WTC11 (cell line): Measurements from ENCODE around the gene PSME4. TPM values are rescaled to one million over a fixed set of nuclear protein-coding genes. Genes with fewer than 3 reads are reported as not detected.

ENCODE experiments used
- ATAC-seq: fragments of 200-7000 bp; cut with Tn5 transposase; 2 replicates; pipeline ENCODE4 v1.10.0; 2021; ENCODE audit warnings: mild to moderate bottlenecking, moderate library complexity
- CTCF ChIA-PET: fragments of 300-600 bp; sonication (Branson Sonifier 250); formaldehyde crosslinking; loops from one replicate; lab custom pipeline; 2021; ENCODE audit warnings: antibody characterized with exemption; lab: Charles Lee
- POLR2A ChIA-PET: fragments of 350-600 bp; sonication (Branson Sonifier 250); formaldehyde crosslinking; loops from one replicate; lab custom pipeline; 2021; ENCODE audit warnings: antibody characterized with exemption; lab: Charles Lee
- DNase-seq: peaks from one replicate; pipeline ENCODE4 v3.0.0; 2021; ENCODE audit warnings: low spot score
- H3K27ac Mint-ChIP-seq: 2 replicates; pipeline ENCODE4 v1.8.0; 2021; ENCODE audit warnings: mixed read lengths
- H3K27me3 Mint-ChIP-seq: 2 replicates; pipeline ENCODE4 v1.8.0; 2021; ENCODE audit warnings: low read depth, mild to moderate bottlenecking, moderate library complexity, mixed read lengths
- H3K36me3 Mint-ChIP-seq: 2 replicates; pipeline ENCODE4 v1.8.0; 2021; ENCODE audit warnings: mixed read lengths
- H3K4me1 Mint-ChIP-seq: 2 replicates; pipeline ENCODE4 v1.8.0; 2022; ENCODE audit warnings: mixed read lengths
- H3K4me3 Mint-ChIP-seq: 2 replicates; pipeline ENCODE4 v1.8.0; 2021; ENCODE audit warnings: mild to moderate bottlenecking, moderate library complexity, mixed read lengths
- H3K9me3 Mint-ChIP-seq: 2 replicates; pipeline ENCODE4 v1.8.0; 2021; ENCODE audit warnings: mixed read lengths
- ATF2 ChIP-seq: sonication (generic); formaldehyde crosslinking; IDR thresholded peaks from 2 replicates; pipeline ENCODE4 v1.8.1; 2022; ENCODE audit warnings: low read depth, missing genetic modification reagents, borderline replicate concordance
- E2F1 ChIP-seq: sonication (generic); formaldehyde crosslinking; IDR thresholded peaks from 2 replicates; pipeline ENCODE4 v1.8.0; 2022; ENCODE audit warnings: mild to moderate bottlenecking, missing genetic modification reagents
- E2F4 ChIP-seq: sonication (generic); formaldehyde crosslinking; IDR thresholded peaks from 2 replicates; pipeline ENCODE4 v1.8.1; 2022; ENCODE audit warnings: low read depth, mild to moderate bottlenecking, moderate library complexity, missing genetic modification reagents, borderline replicate concordance
- FOXP1 ChIP-seq: sonication (generic); formaldehyde crosslinking; IDR thresholded peaks from 2 replicates; pipeline ENCODE4 v1.8.0; 2022; ENCODE audit warnings: missing genetic modification reagents, mild to moderate bottlenecking, moderate library complexity, borderline replicate concordance
- GTF2I ChIP-seq: fragments of 250-450 bp; sonication (Bioruptor Pico); conservative IDR thresholded peaks from 2 replicates; pipeline ENCODE4 v1.4.0; 2021; ENCODE audit warnings: mild to moderate bottlenecking
- JAZF1 ChIP-seq: fragments of 250-450 bp; sonication (Bioruptor Pico); IDR thresholded peaks from 2 replicates; pipeline ENCODE4 v1.9.0; 2021; ENCODE audit warnings: moderate library complexity, mild to moderate bottlenecking, inconsistent platforms
- MYBL2 ChIP-seq: sonication (generic); formaldehyde crosslinking; IDR thresholded peaks from 2 replicates; pipeline ENCODE4 v1.8.1; 2023; ENCODE audit warnings: mild to moderate bottlenecking, moderate library complexity, missing genetic modification reagents
- NR1H2 ChIP-seq: sonication (generic); formaldehyde crosslinking; IDR thresholded peaks from 2 replicates; pipeline ENCODE4 v1.9.0; 2021; ENCODE audit warnings: mild to moderate bottlenecking, moderate library complexity, missing genetic modification reagents
- NR3C1 ChIP-seq: sonication (generic); formaldehyde crosslinking; conservative IDR thresholded peaks from 2 replicates; pipeline ENCODE4 v1.8.1; 2023; ENCODE audit warnings: low read depth, mild to moderate bottlenecking, missing genetic modification reagents
- PRRX2 ChIP-seq: fragments of 250-450 bp; sonication (Bioruptor Pico); IDR thresholded peaks from 2 replicates; pipeline ENCODE4 v1.8.0; 2021; ENCODE audit warnings: mild to moderate bottlenecking
- RELA ChIP-seq: sonication (generic); formaldehyde crosslinking; IDR thresholded peaks from 2 replicates; pipeline ENCODE4 v1.8.1; 2022; ENCODE audit warnings: missing genetic modification reagents, mild to moderate bottlenecking, borderline replicate concordance
- SOX15 ChIP-seq: fragments of 250-450 bp; sonication (Bioruptor Pico); IDR thresholded peaks from 2 replicates; pipeline ENCODE4 v1.9.0; 2021; ENCODE audit warnings: mild to moderate bottlenecking
- TCF7 ChIP-seq: sonication (generic); formaldehyde crosslinking; IDR thresholded peaks from 2 replicates; pipeline ENCODE4 v1.8.0; 2022; ENCODE audit warnings: mild to moderate bottlenecking, low read depth, missing genetic modification reagents, moderate library complexity
- USF2 ChIP-seq: sonication (generic); formaldehyde crosslinking; IDR thresholded peaks from 2 replicates; pipeline ENCODE4 v1.8.1; 2023; ENCODE audit warnings: mild to moderate bottlenecking, missing genetic modification reagents, moderate library complexity
- ZNF423 ChIP-seq: fragments of 250-450 bp; sonication (Bioruptor Pico); IDR thresholded peaks from 2 replicates; pipeline ENCODE4 v2.1.2; 2022; ENCODE audit warnings: mild to moderate bottlenecking, moderate library complexity
- ZNF512 ChIP-seq: sonication (generic); formaldehyde crosslinking; IDR thresholded peaks from 2 replicates; pipeline ENCODE4 v1.8.1; 2022; ENCODE audit warnings: missing genetic modification reagents, borderline replicate concordance
- ZSCAN18 ChIP-seq: fragments of 250-450 bp; sonication (Bioruptor Pico); IDR thresholded peaks from 2 replicates; pipeline ENCODE4 v2.1.2; 2022; ENCODE audit warnings: mild to moderate bottlenecking, moderate library complexity
- total RNA-seq: library from RNA; stranded (reverse); gene quantifications from 3 replicates; pipeline ENCODE4 v1.2.3, GENCODE V29; 2021
- TF ChIP-seq, protein P1 (sequence below): sonication (generic); formaldehyde crosslinking; IDR thresholded peaks from 2 replicates; pipeline ENCODE4 v1.8.1; 2023; ENCODE audit warnings: mild to moderate bottlenecking, moderate library complexity, missing genetic modification reagents
- TF ChIP-seq, protein P2 (sequence below): fragments of 200-600 bp; IDR thresholded peaks from 2 replicates; pipeline ENCODE4 v1.8.0; 2022; ENCODE audit warnings: antibody characterized with exemption
- TF ChIP-seq, protein P3 (sequence below): fragments of 250-450 bp; sonication (Bioruptor Pico); IDR thresholded peaks from 2 replicates; pipeline ENCODE4 v1.9.0; 2021; ENCODE audit warnings: mild to moderate bottlenecking

PSME4 gene
- total RNA-seq, 1 experiment from 2014 or later = 91.9 TPM

DNA sequence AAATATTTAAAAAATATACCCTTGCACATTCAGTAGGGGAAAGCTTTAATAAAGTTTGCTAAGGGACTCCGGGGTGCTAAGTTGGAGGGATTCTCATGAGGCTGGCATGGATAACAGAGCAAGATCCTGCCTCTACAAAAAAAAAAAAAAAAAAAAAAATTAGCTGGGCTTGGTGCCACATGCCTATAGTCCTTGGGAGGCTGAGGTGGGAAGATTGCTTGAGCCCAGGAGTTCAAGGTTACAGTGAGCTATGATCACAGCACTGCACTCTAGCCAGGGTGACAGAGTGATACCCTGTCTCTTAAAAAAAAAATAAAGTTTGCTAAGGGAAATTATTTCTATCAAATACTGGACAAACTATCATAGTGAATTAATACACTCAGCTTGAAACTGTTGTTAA, 93.7 kb downstream of the PSME4 start:
- ChIA-PET POLR2A (no interaction called here), CTCF (no interaction called here)
- ATAC-seq (no peak), DNase-seq (no peak)
- H3K9me3 Mint-ChIP-seq = peaks cover 26% of the 10 kb centered on the region
- H3K4me1 Mint-ChIP-seq = 0 out of 2 replicates have a peak, but pooled peaks cover 3% of the 10 kb centered on the region
- no peaks in the 10 kb centered on the region for H3K27me3 Mint-ChIP-seq
- H3K4me3 Mint-ChIP-seq = no peak overlapping the region
- peaks cover 75% of the 10 kb centered on the region for H3K36me3 Mint-ChIP-seq
- no peak for TF ChIP-seq GTF2I
- TF ChIP-seq ZNF512 = no peak
- TF ChIP-seq NR1H2 (CRISPR knock-in tag) = no peak
- TF ChIP-seq, protein P1, sequence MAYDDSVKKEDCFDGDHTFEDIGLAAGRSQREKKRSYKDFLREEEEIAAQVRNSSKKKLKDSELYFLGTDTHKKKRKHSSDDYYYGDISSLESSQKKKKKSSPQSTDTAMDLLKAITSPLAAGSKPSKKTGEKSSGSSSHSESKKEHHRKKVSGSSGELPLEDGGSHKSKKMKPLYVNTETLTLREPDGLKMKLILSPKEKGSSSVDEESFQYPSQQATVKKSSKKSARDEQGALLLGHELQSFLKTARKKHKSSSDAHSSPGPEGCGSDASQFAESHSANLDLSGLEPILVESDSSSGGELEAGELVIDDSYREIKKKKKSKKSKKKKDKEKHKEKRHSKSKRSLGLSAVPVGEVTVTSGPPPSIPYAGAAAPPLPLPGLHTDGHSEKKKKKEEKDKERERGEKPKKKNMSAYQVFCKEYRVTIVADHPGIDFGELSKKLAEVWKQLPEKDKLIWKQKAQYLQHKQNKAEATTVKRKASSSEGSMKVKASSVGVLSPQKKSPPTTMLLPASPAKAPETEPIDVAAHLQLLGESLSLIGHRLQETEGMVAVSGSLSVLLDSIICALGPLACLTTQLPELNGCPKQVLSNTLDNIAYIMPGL (CRISPR knock-in tag) = no peak
- TF ChIP-seq USF2 (CRISPR knock-in tag) = no peak
- no peak for TF ChIP-seq ZSCAN18 (CRISPR knock-in tag)
- TF ChIP-seq PRRX2 (CRISPR knock-in tag) = no peak
- TF ChIP-seq ATF2 = no peak
- no peak for TF ChIP-seq E2F1
- no peak for TF ChIP-seq FOXP1 (CRISPR knock-in tag)
- no peak for TF ChIP-seq RELA (CRISPR knock-in tag)
- no peak for TF ChIP-seq SOX15 (CRISPR knock-in tag)
- no peak for TF ChIP-seq JAZF1 (CRISPR knock-in tag)
- TF ChIP-seq E2F4 (CRISPR knock-in tag) = no peak
- no peak for TF ChIP-seq MYBL2 (CRISPR knock-in tag)
- TF ChIP-seq TCF7 (CRISPR knock-in tag) = no peak
- TF ChIP-seq, protein P2, sequence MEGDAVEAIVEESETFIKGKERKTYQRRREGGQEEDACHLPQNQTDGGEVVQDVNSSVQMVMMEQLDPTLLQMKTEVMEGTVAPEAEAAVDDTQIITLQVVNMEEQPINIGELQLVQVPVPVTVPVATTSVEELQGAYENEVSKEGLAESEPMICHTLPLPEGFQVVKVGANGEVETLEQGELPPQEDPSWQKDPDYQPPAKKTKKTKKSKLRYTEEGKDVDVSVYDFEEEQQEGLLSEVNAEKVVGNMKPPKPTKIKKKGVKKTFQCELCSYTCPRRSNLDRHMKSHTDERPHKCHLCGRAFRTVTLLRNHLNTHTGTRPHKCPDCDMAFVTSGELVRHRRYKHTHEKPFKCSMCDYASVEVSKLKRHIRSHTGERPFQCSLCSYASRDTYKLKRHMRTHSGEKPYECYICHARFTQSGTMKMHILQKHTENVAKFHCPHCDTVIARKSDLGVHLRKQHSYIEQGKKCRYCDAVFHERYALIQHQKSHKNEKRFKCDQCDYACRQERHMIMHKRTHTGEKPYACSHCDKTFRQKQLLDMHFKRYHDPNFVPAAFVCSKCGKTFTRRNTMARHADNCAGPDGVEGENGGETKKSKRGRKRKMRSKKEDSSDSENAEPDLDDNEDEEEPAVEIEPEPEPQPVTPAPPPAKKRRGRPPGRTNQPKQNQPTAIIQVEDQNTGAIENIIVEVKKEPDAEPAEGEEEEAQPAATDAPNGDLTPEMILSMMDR = no peak
- TF ChIP-seq ZNF423 (CRISPR knock-in tag) = no peak
- TF ChIP-seq, protein P3, sequence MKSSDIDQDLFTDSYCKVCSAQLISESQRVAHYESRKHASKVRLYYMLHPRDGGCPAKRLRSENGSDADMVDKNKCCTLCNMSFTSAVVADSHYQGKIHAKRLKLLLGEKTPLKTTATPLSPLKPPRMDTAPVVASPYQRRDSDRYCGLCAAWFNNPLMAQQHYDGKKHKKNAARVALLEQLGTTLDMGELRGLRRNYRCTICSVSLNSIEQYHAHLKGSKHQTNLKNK (CRISPR knock-in tag) = no peak
- no peak for TF ChIP-seq NR3C1
- H3K27ac Mint-ChIP-seq = no peak overlapping the region
